GM13976 (cell line): ENCODE results near the gene UBR4.

Experiments used
- DNase-seq: peaks from one replicate; pipeline ENCODE4 v3.0.0; 2012; ENCODE audit warnings: low spot score
- CTCF ChIP-seq: IDR thresholded peaks from 2 replicates; pipeline ENCODE4 v1.5.1; 2012; ENCODE audit warnings: borderline replicate concordance, mild to moderate bottlenecking; ENCODE audit not compliant: insufficient read depth; ENCODE audit errors: extremely low read depth, missing control alignments, control extremely low read depth
- in situ Hi-C: fragments of 300-500 bp; cut with MboI; formaldehyde crosslinking; loops from one replicate; pipeline ENCODE4 v1.12.0; 2022; ENCODE audit warnings: low sequenced_read_pairs, mixed read lengths, inconsistent platforms; ENCODE audit not compliant: unreplicated experiment

Gene UBR4

DNA sequence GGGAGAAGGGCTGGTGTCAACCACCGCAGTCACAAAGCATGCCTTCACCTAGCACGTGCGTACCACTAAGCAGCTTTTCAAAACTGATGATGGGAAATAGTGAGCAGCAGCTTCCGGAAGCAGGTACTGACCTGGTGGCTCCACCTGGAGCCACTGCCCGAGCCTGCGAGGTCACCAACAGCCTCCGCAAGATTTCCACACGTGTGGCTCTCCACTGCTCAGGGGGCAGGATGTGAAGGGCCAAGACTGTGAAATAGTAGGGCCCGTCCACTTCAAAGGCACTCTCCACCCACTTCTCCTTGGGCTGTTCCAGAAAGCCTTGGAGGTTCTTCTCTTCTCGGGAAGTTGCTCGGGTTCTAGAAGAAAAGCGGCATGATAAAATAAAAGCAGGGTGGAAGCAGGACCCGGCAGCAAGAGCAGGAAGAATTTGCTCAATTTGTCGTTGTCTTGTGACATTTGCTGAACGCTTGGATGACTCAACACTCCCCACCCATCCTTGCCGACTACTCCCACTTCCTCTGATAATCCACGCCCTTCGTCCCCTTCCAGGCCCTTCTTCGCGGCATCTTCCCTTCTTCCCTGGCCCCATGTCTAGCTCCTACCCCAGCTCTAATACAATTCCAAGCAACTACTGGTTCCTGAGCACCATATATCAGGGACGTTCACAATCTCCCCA, 128.7 kb downstream of the UBR4 start:
- TF ChIP-seq CTCF = no peak
- no peak for DNase-seq
- in situ Hi-C loops = loop anchor here (25.0 kb wide), 1 partner anchor 169 kb away; the partner anchor contains the start of gene ALDH4A1

GRCh38 chr1:19080721-19081120, 129.3 kb downstream of the UBR4 start:
- no peak for DNase-seq
- in situ Hi-C loops = loop anchor here (25.0 kb wide), 1 partner anchor 168 kb away; the partner anchor contains the start of gene ALDH4A1
- no peak for TF ChIP-seq CTCF

GRCh38 chr1:19079541-19080472, 130.3 kb downstream of the UBR4 start:
- in situ Hi-C loops = loop anchor here (25.0 kb wide), 1 partner anchor 168 kb away; the partner anchor contains the start of gene ALDH4A1
- DNase-seq = no peak
- TF ChIP-seq CTCF = no peak

DNA sequence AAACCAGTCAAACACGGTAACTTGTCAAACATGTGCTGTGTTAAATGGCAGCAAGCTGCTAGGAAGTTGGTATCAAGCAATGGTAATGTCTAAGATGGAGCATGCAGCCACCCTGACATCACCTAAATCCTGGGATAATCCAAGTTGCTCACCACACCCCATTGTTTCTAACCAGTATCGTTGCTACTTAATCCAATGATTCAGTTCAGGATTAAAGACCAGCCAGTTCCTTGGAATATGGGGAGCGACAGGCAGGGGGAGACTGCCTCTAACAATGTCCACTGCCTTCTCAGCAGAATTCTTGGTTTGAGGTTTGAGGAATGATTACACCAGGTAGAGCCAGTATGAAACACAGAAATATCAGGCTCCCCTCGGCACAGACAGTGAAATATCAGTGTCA, 131.5 kb downstream of the UBR4 start:
- in situ Hi-C loops = loop anchor here (25.0 kb wide), 1 partner anchor 166 kb away; the partner anchor contains the start of gene ALDH4A1
- TF ChIP-seq CTCF = no peak
- DNase-seq = no peak

DNA sequence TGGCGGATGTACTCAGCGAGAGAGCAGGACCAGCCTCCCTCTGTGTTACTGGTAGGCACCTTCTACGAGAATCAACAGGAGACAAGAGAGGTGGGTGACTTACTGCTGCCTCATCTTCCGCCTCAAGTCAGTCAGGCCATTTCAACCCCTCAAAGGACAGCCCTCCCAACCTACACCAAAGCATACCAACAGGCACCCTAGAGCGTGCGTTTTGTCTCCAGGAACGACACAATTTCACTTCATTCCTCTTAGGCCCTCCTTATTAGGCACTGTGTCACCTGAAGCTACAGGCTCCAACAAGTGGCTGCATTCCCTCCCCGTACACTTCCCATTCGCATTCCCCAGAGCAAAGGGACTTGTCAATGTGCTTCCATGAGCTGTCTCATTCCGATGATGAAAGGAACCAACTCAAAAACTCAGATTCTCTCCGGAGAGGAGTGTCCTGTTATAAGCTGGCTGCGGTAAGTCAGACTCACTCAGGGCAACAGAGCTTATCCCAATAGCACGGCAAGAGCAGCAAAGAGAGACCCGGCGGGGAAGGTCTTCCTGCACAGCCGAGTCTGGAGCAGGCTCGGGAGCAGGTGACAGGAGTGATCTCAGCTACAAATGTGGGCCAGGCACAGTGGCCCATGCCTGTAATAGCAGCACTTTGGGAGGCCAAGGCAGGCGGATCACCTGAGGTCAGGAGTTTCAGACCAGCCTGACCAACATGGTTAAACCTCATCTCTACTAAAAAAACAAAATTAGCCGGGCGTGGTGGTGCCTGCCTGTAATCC, 133.0 kb downstream of the UBR4 start:
- no peak for TF ChIP-seq CTCF
- in situ Hi-C loops = loop anchor here (25.0 kb wide), 1 partner anchor 165 kb away; the partner anchor contains the start of gene ALDH4A1
- no peak for DNase-seq
